ENCODE data around the gene KCNJ11.

The KCNJ11 gene

DNA sequence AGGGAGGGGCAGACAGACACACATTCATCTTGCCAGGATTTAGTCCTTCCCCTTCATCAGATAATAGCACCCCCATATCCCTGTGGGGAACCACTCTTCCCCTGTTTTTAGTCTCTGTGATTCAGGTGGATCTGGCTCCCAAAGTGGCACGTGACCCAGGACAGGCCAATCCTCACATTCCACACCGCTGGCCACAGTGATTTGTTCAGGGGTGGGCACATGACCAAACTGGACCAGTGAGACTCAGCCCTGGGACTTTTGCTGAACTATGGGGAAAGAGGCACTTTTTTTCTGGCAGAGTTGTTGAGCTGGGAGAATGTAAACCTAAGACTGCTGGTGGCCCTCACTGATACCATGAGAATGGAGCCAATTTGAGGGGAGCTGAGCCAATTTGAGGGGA lies 19.1 kb upstream of the KCNJ11 start:
- Histone ChIP-seq H3K4me3 (ENCODE audit: insufficient read depth, low read length, poor library complexity, severe bottlenecking) (no peak overlapping the region), H3K36me3 (ENCODE audit: low read length) (no peaks in the 10 kb centered on the region), H4K20me1 (ENCODE audit: low read depth, low read length) (no peaks in the 10 kb centered on the region), H3F3A (ENCODE audit: insufficient read depth) (no peaks in the 10 kb centered on the region), H3K4me2 (ENCODE audit: low read depth, low read length, poor library complexity, severe bottlenecking) (no peak overlapping the region), H2AFZ (ENCODE audit: low read depth, low read length, severe bottlenecking) (no peak overlapping the region), H3K27me3 (ENCODE audit: low read length) (no peaks in the 10 kb centered on the region), H3K27ac (ENCODE audit: low read depth, low read length) (no peak overlapping the region), H3K79me2 (ENCODE audit: insufficient read depth, low read length) (no peaks in the 10 kb centered on the region), H3K9me3 (ENCODE audit: insufficient read depth, low read length) (no peaks in the 10 kb centered on the region), H3K9ac (ENCODE audit: low read length) (no peak overlapping the region), H3K9me2 (replicated peaks; ENCODE audit: insufficient read depth, low read length) (no peaks in the 10 kb centered on the region)
- TF ChIP-seq, protein P1, sequence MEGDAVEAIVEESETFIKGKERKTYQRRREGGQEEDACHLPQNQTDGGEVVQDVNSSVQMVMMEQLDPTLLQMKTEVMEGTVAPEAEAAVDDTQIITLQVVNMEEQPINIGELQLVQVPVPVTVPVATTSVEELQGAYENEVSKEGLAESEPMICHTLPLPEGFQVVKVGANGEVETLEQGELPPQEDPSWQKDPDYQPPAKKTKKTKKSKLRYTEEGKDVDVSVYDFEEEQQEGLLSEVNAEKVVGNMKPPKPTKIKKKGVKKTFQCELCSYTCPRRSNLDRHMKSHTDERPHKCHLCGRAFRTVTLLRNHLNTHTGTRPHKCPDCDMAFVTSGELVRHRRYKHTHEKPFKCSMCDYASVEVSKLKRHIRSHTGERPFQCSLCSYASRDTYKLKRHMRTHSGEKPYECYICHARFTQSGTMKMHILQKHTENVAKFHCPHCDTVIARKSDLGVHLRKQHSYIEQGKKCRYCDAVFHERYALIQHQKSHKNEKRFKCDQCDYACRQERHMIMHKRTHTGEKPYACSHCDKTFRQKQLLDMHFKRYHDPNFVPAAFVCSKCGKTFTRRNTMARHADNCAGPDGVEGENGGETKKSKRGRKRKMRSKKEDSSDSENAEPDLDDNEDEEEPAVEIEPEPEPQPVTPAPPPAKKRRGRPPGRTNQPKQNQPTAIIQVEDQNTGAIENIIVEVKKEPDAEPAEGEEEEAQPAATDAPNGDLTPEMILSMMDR (IDR thresholded peaks at IDR 0.05; ENCODE audit: insufficient read depth, low read length, poor library complexity, severe bottlenecking): no peak
- TF ChIP-seq EZH2phosphoT487 (conservative IDR thresholded peaks at IDR 0.05; ENCODE audit: low read length): no peak

DNA sequence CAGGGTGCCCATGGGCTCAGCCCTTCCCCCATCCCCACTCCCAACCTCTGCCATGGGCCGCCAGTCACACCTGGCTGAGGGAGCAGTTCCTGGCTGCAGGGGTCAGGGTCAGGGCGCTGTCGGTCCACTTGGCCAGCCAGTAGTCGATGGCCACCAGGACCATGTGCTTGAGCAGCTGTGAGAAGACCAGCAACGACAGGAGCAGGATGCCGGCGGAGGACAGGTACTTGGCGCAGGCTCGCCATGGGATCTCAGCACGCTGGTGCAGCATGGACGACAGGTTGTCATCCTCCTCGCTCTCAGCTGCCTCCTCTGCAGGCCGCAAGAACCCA lies 18.3 kb upstream of the KCNJ11 start:
- no peaks in the 10 kb centered on the region for H3K27me3 ChIP-seq (ENCODE audit: low read length)
- TF ChIP-seq, protein P1 (IDR thresholded peaks at IDR 0.05; ENCODE audit: insufficient read depth, low read length, poor library complexity, severe bottlenecking): no peak
- no peak for TF ChIP-seq EZH2phosphoT487 (conservative IDR thresholded peaks at IDR 0.05; ENCODE audit: low read length)
- H3K4me2 ChIP-seq (ENCODE audit: low read depth, low read length, poor library complexity, severe bottlenecking): no peak overlapping the region
- no peaks in the 10 kb centered on the region for H3K79me2 ChIP-seq (ENCODE audit: insufficient read depth, low read length)
- H3K4me3 ChIP-seq (ENCODE audit: insufficient read depth, low read length, poor library complexity, severe bottlenecking): no peak overlapping the region
- no peak overlapping the region for H3K9ac ChIP-seq (ENCODE audit: low read length)
- H2AFZ ChIP-seq (ENCODE audit: low read depth, low read length, severe bottlenecking): no peak overlapping the region
- no peaks in the 10 kb centered on the region for H3K36me3 ChIP-seq (ENCODE audit: low read length)
- no peaks in the 10 kb centered on the region for H3K9me3 ChIP-seq (ENCODE audit: insufficient read depth, low read length)
- H3K27ac ChIP-seq (ENCODE audit: low read depth, low read length): no peak overlapping the region
- H4K20me1 ChIP-seq (ENCODE audit: low read depth, low read length): no peaks in the 10 kb centered on the region
- H3F3A ChIP-seq (ENCODE audit: insufficient read depth): no peaks in the 10 kb centered on the region
- no peaks in the 10 kb centered on the region for H3K9me2 ChIP-seq (replicated peaks; ENCODE audit: insufficient read depth, low read length)

DNA sequence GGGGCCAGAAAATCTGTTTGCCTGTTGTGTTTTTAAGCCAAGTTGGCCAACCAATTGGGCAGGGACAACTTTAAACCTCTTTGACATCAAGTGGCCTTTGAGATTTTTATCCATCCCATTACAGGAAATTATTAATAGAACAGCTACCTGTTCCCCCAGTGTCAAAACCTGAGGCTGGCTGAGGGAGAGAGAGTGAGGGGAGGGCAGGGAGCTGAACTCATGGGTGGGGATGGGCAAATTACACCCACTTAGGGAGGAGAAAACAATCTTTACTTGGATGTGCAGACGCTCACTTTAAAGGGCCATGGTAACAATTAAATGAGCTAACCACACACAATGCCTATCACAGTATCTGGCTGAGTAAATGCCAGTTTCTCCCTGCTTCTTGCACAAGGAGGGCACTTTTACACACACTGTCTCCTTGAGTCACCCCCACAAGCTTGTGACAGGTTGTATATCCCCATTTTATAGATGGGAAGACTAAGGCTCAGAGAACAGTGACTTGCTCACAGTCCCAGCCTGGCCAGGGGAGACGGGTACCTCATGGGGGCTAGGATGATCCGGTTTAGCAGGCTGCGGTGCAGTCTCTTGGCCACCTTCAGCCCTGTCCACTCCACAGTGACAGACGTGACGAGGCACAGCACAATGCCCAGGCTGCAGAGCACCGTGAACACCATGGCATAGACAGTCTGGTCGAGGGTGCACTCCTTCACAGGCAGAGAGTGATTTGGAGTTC lies 17.8 kb upstream of the KCNJ11 start:
- Histone ChIP-seq H3K36me3 (ENCODE audit: low read length) (no peaks in the 10 kb centered on the region), H3K9me2 (replicated peaks; ENCODE audit: insufficient read depth, low read length) (no peaks in the 10 kb centered on the region), H3K4me2 (ENCODE audit: low read depth, low read length, poor library complexity, severe bottlenecking) (no peak overlapping the region), H3K27ac (ENCODE audit: low read depth, low read length) (no peak overlapping the region), H3K27me3 (ENCODE audit: low read length) (no peaks in the 10 kb centered on the region), H3K9me3 (ENCODE audit: insufficient read depth, low read length) (no peaks in the 10 kb centered on the region), H3K79me2 (ENCODE audit: insufficient read depth, low read length) (no peaks in the 10 kb centered on the region), H2AFZ (ENCODE audit: low read depth, low read length, severe bottlenecking) (no peak overlapping the region), H3K4me3 (ENCODE audit: insufficient read depth, low read length, poor library complexity, severe bottlenecking) (no peak overlapping the region), H3K9ac (ENCODE audit: low read length) (no peak overlapping the region), H3F3A (ENCODE audit: insufficient read depth) (no peaks in the 10 kb centered on the region), H4K20me1 (ENCODE audit: low read depth, low read length) (no peaks in the 10 kb centered on the region)
- TF ChIP-seq, protein P1 (IDR thresholded peaks at IDR 0.05; ENCODE audit: insufficient read depth, low read length, poor library complexity, severe bottlenecking): no peak
- TF ChIP-seq EZH2phosphoT487 (conservative IDR thresholded peaks at IDR 0.05; ENCODE audit: low read length): no peak
